SK-N-SH (cell line): Measurements from ENCODE around the gene CDS2.
A peak's percentile ranks its signal among the peaks of the same experiment; 100 is the strongest.

ENCODE experiments used
- CTCF ChIP-seq: fragments of 200-600 bp; sonication (generic); IDR thresholded peaks from 2 replicates; pipeline ENCODE4 v1.6.1; 2017; ENCODE audit warnings: antibody characterized with exemption, mild to moderate bottlenecking, moderate library complexity
- GATA2 ChIP-seq: sonication (generic); formaldehyde crosslinking; IDR thresholded peaks from 2 replicates; pipeline ENCODE4 v1.5.0; 2020; ENCODE audit warnings: mild to moderate bottlenecking, missing genetic modification reagents
- RAD21 ChIP-seq: IDR thresholded peaks from 2 replicates; pipeline ENCODE4 v1.6.1; 2012; ENCODE audit warnings: mild to moderate bottlenecking, low read length
- SIN3A ChIP-seq: IDR thresholded peaks from 2 replicates; pipeline ENCODE4 v1.6.1; 2012; ENCODE audit warnings: low read depth, mild to moderate bottlenecking, low read length, moderate library complexity, borderline replicate concordance

DNA sequence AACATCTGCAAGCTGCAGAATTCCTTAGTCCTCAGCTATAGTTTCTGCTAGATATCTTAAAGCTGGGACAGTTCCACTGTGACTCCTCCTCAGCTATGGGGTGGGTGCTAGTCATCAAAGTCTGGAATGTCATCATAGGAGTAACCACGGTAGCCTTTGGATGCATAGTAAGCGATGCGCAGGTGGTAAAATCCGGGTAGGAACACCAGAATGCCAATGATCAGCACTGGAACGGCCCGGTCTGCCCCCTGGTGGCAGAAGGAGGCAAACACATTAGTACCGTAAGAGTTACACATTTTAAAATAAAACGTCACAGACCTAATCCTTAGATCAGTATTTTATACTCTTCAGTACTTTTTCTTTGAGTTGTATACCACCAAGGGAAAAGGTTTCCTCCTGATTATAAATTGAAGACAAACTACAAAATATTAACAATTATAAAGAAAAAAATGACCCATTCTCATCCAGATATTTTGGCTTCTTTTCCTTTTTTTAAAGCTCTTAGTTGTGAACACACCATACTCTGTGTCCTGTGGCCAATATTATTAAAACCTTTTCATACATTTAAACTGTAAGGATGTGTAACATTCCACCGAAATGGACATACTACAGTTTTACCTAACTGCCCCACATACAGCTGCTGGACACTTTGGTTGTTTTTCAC, 26.0 kb upstream of the CDS2 start:
- TF ChIP-seq SIN3A, result no peak
- TF ChIP-seq GATA2, result no peak
- peak; percentile 93 for TF ChIP-seq CTCF
- TF ChIP-seq RAD21, result peak; percentile 79
